Ishikawa (cell line): ENCODE measurements around the gene ZGRF1.

ENCODE experiments used
- CEBPB ChIP-seq: IDR thresholded peaks from 2 replicates; pipeline ENCODE4 v1.6.1; 2012
- CREB1 ChIP-seq: IDR thresholded peaks from 2 replicates; pipeline ENCODE4 v1.6.1; 2012; ENCODE audit warnings: low read depth
- EGR1 ChIP-seq: IDR thresholded peaks from 2 replicates; pipeline ENCODE4 v1.6.1; 2012
- EP300 ChIP-seq: IDR thresholded peaks from 2 replicates; pipeline ENCODE4 v1.6.1; 2012; ENCODE audit warnings: borderline replicate concordance
- FOXM1 ChIP-seq: IDR thresholded peaks from 2 replicates; pipeline ENCODE4 v1.6.1; 2012; ENCODE audit warnings: low read depth, borderline replicate concordance
- MAX ChIP-seq: IDR thresholded peaks from 2 replicates; pipeline ENCODE4 v1.6.1; 2012
- NFIC ChIP-seq: IDR thresholded peaks from 2 replicates; pipeline ENCODE4 v1.6.1; 2012
- RAD21 ChIP-seq: IDR thresholded peaks from 2 replicates; pipeline ENCODE4 v1.6.1; 2012; ENCODE audit warnings: low read depth
- TAF1 ChIP-seq: IDR thresholded peaks from 2 replicates; pipeline ENCODE4 v1.6.1; 2012; ENCODE audit warnings: low read depth, mild to moderate bottlenecking
- TCF12 ChIP-seq: IDR thresholded peaks from 2 replicates; pipeline ENCODE4 v1.6.1; 2012; ENCODE audit warnings: low read depth
- TEAD4 ChIP-seq: IDR thresholded peaks from 2 replicates; pipeline ENCODE4 v1.6.1; 2012
- YY1 ChIP-seq: IDR thresholded peaks from 2 replicates; pipeline ENCODE4 v1.6.1; 2012; ENCODE audit warnings: low read depth
- ZBTB7A ChIP-seq: IDR thresholded peaks from 2 replicates; pipeline ENCODE4 v1.6.1; 2012; ENCODE audit warnings: low read depth
- TF ChIP-seq, protein P1 (sequence below): IDR thresholded peaks from 2 replicates; pipeline ENCODE4 v1.6.1; 2012; ENCODE audit warnings: low read depth, mild to moderate bottlenecking
- TF ChIP-seq, protein P2 (sequence below): IDR thresholded peaks from 2 replicates; pipeline ENCODE4 v1.6.1; 2012

ZGRF1 gene

GRCh38 chr4:112513971-112514646, 122.6 kb downstream of the ZGRF1 start:
- TF ChIP-seq EGR1 (no peak), FOXM1 (no peak), TEAD4 (no peak), ZBTB7A (no peak), RAD21 (no peak)
- TF ChIP-seq, protein P1, sequence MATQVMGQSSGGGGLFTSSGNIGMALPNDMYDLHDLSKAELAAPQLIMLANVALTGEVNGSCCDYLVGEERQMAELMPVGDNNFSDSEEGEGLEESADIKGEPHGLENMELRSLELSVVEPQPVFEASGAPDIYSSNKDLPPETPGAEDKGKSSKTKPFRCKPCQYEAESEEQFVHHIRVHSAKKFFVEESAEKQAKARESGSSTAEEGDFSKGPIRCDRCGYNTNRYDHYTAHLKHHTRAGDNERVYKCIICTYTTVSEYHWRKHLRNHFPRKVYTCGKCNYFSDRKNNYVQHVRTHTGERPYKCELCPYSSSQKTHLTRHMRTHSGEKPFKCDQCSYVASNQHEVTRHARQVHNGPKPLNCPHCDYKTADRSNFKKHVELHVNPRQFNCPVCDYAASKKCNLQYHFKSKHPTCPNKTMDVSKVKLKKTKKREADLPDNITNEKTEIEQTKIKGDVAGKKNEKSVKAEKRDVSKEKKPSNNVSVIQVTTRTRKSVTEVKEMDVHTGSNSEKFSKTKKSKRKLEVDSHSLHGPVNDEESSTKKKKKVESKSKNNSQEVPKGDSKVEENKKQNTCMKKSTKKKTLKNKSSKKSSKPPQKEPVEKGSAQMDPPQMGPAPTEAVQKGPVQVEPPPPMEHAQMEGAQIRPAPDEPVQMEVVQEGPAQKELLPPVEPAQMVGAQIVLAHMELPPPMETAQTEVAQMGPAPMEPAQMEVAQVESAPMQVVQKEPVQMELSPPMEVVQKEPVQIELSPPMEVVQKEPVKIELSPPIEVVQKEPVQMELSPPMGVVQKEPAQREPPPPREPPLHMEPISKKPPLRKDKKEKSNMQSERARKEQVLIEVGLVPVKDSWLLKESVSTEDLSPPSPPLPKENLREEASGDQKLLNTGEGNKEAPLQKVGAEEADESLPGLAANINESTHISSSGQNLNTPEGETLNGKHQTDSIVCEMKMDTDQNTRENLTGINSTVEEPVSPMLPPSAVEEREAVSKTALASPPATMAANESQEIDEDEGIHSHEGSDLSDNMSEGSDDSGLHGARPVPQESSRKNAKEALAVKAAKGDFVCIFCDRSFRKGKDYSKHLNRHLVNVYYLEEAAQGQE = no peak
- TF ChIP-seq, protein P2, sequence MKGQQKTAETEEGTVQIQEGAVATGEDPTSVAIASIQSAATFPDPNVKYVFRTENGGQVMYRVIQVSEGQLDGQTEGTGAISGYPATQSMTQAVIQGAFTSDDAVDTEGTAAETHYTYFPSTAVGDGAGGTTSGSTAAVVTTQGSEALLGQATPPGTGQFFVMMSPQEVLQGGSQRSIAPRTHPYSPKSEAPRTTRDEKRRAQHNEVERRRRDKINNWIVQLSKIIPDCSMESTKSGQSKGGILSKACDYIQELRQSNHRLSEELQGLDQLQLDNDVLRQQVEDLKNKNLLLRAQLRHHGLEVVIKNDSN = no peak

DNA sequence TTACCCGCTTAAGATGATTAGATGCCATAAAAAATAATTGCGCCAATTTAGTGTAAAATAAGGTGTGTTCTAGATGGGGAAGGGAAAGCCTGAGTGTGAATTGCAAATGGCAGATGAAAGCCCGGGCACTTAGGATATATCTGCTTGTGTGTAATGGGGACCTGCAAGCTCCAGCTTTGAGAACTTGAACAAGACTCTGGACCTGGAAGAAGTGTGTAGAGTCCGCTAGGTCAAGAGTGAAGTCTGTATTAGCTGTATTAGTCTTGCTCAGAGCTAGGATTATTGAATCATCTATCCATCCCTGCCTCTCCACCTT, 124.9 kb downstream of the ZGRF1 start:
- TF ChIP-seq FOXM1 (no peak), RAD21 (no peak)

DNA sequence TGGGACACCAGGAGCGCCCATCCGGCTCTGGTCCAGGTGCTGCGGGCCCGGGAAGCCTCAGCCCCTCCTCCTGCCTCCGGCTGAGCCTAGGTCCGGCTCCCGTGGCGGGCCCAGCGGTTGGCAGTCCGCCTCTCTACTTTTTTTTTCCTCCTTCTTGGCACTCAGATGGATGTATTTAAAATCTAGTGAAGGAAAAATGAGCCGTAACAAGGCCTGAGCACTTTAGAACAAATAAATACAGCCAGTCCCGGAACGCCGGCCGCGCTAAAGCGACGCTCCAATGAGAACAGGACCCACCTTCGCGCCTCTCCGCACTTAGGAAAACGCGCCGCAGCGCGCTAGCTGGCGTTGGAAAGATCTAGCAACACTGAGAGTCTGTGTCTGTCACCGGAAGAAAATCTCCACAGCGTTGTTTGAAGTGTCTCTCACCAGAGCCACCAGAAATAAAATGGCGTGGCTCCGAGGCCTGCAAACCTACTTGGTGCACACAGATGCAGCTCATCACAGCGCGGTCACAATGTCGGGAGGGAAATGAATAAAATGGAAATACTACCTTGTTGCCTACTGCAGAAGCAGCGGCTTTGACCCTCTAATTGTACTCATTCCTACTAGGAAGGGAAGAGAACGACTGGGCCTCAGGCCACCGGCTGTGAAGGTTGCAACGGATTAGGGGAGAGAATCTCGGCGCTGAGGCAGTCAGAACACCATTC, 125.5 kb downstream of the ZGRF1 start:
- TF ChIP-seq CEBPB = no peak

GRCh38 chr4:112510291-112511092, 126.2 kb downstream of the ZGRF1 start:
- no peak for TF ChIP-seq NFIC
- no peak for TF ChIP-seq FOXM1
- no peak for TF ChIP-seq EP300
- no peak for TF ChIP-seq CEBPB

- TF ChIP-seq TEAD4 = no peak
- TF ChIP-seq YY1 = no peak
- no peak for TF ChIP-seq NFIC
- TF ChIP-seq EGR1 = no peak
- no peak for TF ChIP-seq RAD21
- no peak for TF ChIP-seq TAF1
- TF ChIP-seq, protein P2 = no peak
- TF ChIP-seq MAX = no peak
- TF ChIP-seq, protein P1 = no peak
- no peak for TF ChIP-seq FOXM1
- no peak for TF ChIP-seq CREB1
- TF ChIP-seq CEBPB = no peak
- no peak for TF ChIP-seq TCF12
Measured at GRCh38 chr4:112509243-112510141, 127.2 kb downstream of the ZGRF1 start.

DNA sequence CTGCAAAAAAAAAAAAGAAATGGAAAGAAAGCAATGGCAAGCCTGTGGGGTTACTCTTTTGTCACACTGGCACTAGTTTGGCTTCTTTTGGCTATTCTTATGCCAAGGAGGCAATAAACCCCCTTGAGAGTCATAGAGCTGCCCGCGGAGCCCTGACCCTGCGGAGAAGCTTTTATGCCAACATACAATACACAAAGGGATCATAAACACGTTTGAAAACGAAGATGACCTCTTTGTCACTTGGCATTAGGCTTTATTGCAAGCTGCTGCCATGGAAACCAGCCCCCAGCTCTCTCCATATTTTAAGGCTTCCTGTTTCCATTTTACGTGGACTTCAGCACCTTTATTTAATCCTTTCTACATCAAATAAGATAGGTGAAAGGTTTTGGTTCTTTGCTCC, 128.4 kb downstream of the ZGRF1 start:
- TF ChIP-seq YY1 = no peak
- no peak for TF ChIP-seq CEBPB
- TF ChIP-seq EP300 = no peak
- TF ChIP-seq, protein P2 = no peak
- TF ChIP-seq RAD21 = no peak
- TF ChIP-seq EGR1 = no peak
- no peak for TF ChIP-seq MAX
- no peak for TF ChIP-seq TAF1
- no peak for TF ChIP-seq FOXM1
- no peak for TF ChIP-seq TEAD4
- TF ChIP-seq, protein P1 = no peak
- TF ChIP-seq CREB1 = no peak
- no peak for TF ChIP-seq ZBTB7A
- TF ChIP-seq TCF12 = no peak
- no peak for TF ChIP-seq NFIC
